Loucy (cell line): Measurements from ENCODE around the gene CERS6.

Experiments
- H2AFZ ChIP-seq: fragments of 200-600 bp; sonication (generic); 2 replicates; pipeline ENCODE4 v1.6.0; 2016; ENCODE audit warnings: antibody characterized with exemption, mild to moderate bottlenecking, low read length, moderate library complexity
- H3F3A ChIP-seq: fragments of 200-600 bp; 2 replicates; pipeline ENCODE4 v1.6.0; 2016; ENCODE audit warnings: antibody characterized with exemption, low read depth, mild to moderate bottlenecking
- H3K27me3 ChIP-seq: fragments of 200-600 bp; sonication (generic); 2 replicates; pipeline ENCODE4 v1.6.1; 2014; ENCODE audit warnings: low read length, mild to moderate bottlenecking; ENCODE audit not compliant: insufficient read depth, poor library complexity, severe bottlenecking
- H3K36me3 ChIP-seq: fragments of 200-600 bp; sonication (generic); 2 replicates; pipeline ENCODE4 v1.6.1; 2016; ENCODE audit warnings: low read length; ENCODE audit not compliant: insufficient read depth
- H3K4me1 ChIP-seq: fragments of 200-600 bp; sonication (generic); 2 replicates; pipeline ENCODE4 v1.5.1; 2014; ENCODE audit warnings: low read length, mild to moderate bottlenecking; ENCODE audit not compliant: insufficient read depth, poor library complexity, severe bottlenecking
- H3K4me2 ChIP-seq: fragments of 200-600 bp; sonication (generic); 2 replicates; pipeline ENCODE4 v1.6.0; 2014; ENCODE audit warnings: antibody characterized with exemption, low read length, low read depth, mild to moderate bottlenecking; ENCODE audit not compliant: poor library complexity, severe bottlenecking
- H3K4me3 ChIP-seq: fragments of 200-600 bp; sonication (generic); 2 replicates; pipeline ENCODE4 v1.5.1; 2014; ENCODE audit warnings: low read length, mild to moderate bottlenecking, mixed read lengths; ENCODE audit not compliant: poor library complexity, severe bottlenecking
- H3K79me2 ChIP-seq: fragments of 200-600 bp; sonication (generic); 2 replicates; pipeline ENCODE4 v1.6.1; 2014; ENCODE audit warnings: low read length; ENCODE audit not compliant: insufficient read depth
- H3K9ac ChIP-seq: fragments of 200-600 bp; sonication (generic); 2 replicates; pipeline ENCODE4 v1.6.0; 2014; ENCODE audit warnings: mild to moderate bottlenecking, low read depth, low read length, moderate library complexity; ENCODE audit not compliant: poor library complexity, severe bottlenecking
- H3K9me2 ChIP-seq: fragments of 200-600 bp; sonication (generic); replicated peaks from 2 replicates; pipeline ENCODE4 v1.6.1; 2016; ENCODE audit warnings: low read depth, low read length, mixed read lengths
- H3K9me3 ChIP-seq: fragments of 200-600 bp; sonication (generic); 2 replicates; pipeline ENCODE4 v1.6.1; 2014; ENCODE audit warnings: mild to moderate bottlenecking, antibody characterized with exemption, low read length, low read depth; ENCODE audit not compliant: insufficient read depth
- H4K20me1 ChIP-seq: fragments of 200-600 bp; sonication (generic); 2 replicates; pipeline ENCODE4 v1.6.0; 2014; ENCODE audit warnings: antibody characterized with exemption, low read length, mild to moderate bottlenecking; ENCODE audit not compliant: insufficient read depth, poor library complexity, severe bottlenecking
- CTCF ChIP-seq: fragments of 200-600 bp; sonication (generic); conservative IDR thresholded peaks from 2 replicates; pipeline ENCODE4 v1.5.1; 2014; ENCODE audit warnings: mild to moderate bottlenecking, antibody characterized with exemption, low read length
- EZH2phosphoT487 ChIP-seq: fragments of 200-600 bp; IDR thresholded peaks from 2 replicates; pipeline ENCODE4 v1.6.1; 2018; ENCODE audit warnings: antibody characterized with exemption, mild to moderate bottlenecking, moderate library complexity, borderline replicate concordance

The CERS6 gene

GRCh38 chr2:168797286-168797655 lies 341.2 kb downstream of the CERS6 start:
- no peak overlapping the region for H3K4me3 ChIP-seq
- no peaks in the 10 kb centered on the region for H3K9me2 ChIP-seq
- no peaks in the 10 kb centered on the region for H3K36me3 ChIP-seq
- H3K79me2 ChIP-seq, result no peaks in the 10 kb centered on the region
- no peaks in the 10 kb centered on the region for H3K9me3 ChIP-seq
- no peaks in the 10 kb centered on the region for H3K4me1 ChIP-seq
- TF ChIP-seq EZH2phosphoT487 (no peak), CTCF (no peak)
- no peak overlapping the region for H3K4me2 ChIP-seq
- H3K27me3 ChIP-seq, result no peaks in the 10 kb centered on the region
- H3K9ac ChIP-seq, result no peak overlapping the region
- no peak overlapping the region for H2AFZ ChIP-seq
- no peaks in the 10 kb centered on the region for H3F3A ChIP-seq
- no peaks in the 10 kb centered on the region for H4K20me1 ChIP-seq

- Histone ChIP-seq H3K27me3 (no peaks in the 10 kb centered on the region), H3K9ac (no peak overlapping the region)
- TF ChIP-seq CTCF, result no peak
- no peak for TF ChIP-seq EZH2phosphoT487
Observed at GRCh38 chr2:168798076-168798887, 342.2 kb downstream of the CERS6 start.

GRCh38 chr2:168798888-168799410 lies 342.9 kb downstream of the CERS6 start:
- no peaks in the 10 kb centered on the region for H3K9me3 ChIP-seq
- H3K4me2 ChIP-seq, result no peak overlapping the region
- H3K79me2 ChIP-seq, result no peaks in the 10 kb centered on the region
- H3K4me1 ChIP-seq, result no peaks in the 10 kb centered on the region
- H3K4me3 ChIP-seq, result no peak overlapping the region
- H3F3A ChIP-seq, result no peaks in the 10 kb centered on the region
- H3K27me3 ChIP-seq, result no peaks in the 10 kb centered on the region
- H3K9me2 ChIP-seq, result no peaks in the 10 kb centered on the region
- H2AFZ ChIP-seq, result no peak overlapping the region
- no peaks in the 10 kb centered on the region for H4K20me1 ChIP-seq
- TF ChIP-seq CTCF (no peak), EZH2phosphoT487 (no peak)
- no peak overlapping the region for H3K9ac ChIP-seq
- H3K36me3 ChIP-seq, result no peaks in the 10 kb centered on the region

More at GRCh38 chr2:168798076-168798887, 342.2 kb downstream of the CERS6 start:
- no peak overlapping the region for H3K4me3 ChIP-seq
- no peaks in the 10 kb centered on the region for H3K4me1 ChIP-seq
- no peaks in the 10 kb centered on the region for H3K36me3 ChIP-seq
- H2AFZ ChIP-seq, result no peak overlapping the region
- no peak overlapping the region for H3K4me2 ChIP-seq
- no peaks in the 10 kb centered on the region for H3K9me3 ChIP-seq
- no peaks in the 10 kb centered on the region for H3K79me2 ChIP-seq
- H4K20me1 ChIP-seq, result no peaks in the 10 kb centered on the region
- no peaks in the 10 kb centered on the region for H3F3A ChIP-seq
- no peaks in the 10 kb centered on the region for H3K9me2 ChIP-seq
